ENCODE data around the gene IFITM1. TPM values are rescaled to one million over a fixed set of nuclear protein-coding genes. Genes with fewer than 3 reads are reported as not detected.

IFITM1 gene
- total and polyA plus RNA-seq, 10 donors, result 314 to 670 (median 496) TPM

DNA sequence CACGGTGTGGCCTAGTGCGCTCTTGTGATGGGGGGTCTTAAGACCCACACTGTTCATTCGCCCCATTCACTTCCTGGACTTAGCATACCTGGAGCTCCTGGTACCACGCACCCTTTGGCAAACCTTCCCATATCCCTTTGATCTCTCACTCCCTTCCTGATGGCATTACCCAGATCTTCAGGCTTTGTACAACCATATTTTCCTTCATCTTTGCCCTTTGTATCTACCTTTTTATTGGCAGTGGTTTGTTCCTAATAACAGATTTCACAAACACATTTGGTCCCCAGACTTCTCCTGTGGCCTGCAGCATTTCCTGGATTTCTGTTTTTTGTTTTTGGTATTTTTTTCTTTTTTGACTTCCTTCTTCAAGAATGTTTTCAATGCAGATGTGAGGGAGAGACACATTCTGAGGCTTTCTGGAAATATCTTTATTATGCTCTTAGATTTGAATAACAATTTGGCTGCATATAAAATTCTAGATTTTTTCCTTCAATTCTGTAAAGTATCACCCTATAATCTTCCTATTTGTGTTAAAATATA, 22.9 kb downstream of the IFITM1 start:
- Histone ChIP-seq H3K36me3 (peaks cover 0 to 1% (median 0%) of the 10 kb centered on the region in 6 donors), H3K9me3 (no peaks in the 10 kb centered on the region), H3K27ac (peak overlapping the region in 7 of 8 donors; percentile 27 to 80 (median 74)), H3K27me3 (replicated peaks in 1 of 7) (no peaks in the 10 kb centered on the region), H3K4me3 (no peak overlapping the region), H3K4me1 (peaks cover 9 to 56% (median 26%) of the 10 kb centered on the region in 6 donors)
- peak; percentile 12 for DNase-seq
- TF ChIP-seq POLR2AphosphoS5 (IDR thresholded peaks at IDR 0.05), result no peak
- TF ChIP-seq, protein P1, sequence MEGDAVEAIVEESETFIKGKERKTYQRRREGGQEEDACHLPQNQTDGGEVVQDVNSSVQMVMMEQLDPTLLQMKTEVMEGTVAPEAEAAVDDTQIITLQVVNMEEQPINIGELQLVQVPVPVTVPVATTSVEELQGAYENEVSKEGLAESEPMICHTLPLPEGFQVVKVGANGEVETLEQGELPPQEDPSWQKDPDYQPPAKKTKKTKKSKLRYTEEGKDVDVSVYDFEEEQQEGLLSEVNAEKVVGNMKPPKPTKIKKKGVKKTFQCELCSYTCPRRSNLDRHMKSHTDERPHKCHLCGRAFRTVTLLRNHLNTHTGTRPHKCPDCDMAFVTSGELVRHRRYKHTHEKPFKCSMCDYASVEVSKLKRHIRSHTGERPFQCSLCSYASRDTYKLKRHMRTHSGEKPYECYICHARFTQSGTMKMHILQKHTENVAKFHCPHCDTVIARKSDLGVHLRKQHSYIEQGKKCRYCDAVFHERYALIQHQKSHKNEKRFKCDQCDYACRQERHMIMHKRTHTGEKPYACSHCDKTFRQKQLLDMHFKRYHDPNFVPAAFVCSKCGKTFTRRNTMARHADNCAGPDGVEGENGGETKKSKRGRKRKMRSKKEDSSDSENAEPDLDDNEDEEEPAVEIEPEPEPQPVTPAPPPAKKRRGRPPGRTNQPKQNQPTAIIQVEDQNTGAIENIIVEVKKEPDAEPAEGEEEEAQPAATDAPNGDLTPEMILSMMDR (IDR thresholded peaks at IDR 0.05 in 8 of 11, conservative IDR thresholded peaks at IDR 0.05 in 3 of 11), result no peak
- intact Hi-C loops (cut with DNase I; ENCODE audit: low total_unique reads), result no loop called here
- WGBS, 5 donors, result 60 to 87% (median 83%) methylated on average over 4 of the region's 4 CpGs

DNA sequence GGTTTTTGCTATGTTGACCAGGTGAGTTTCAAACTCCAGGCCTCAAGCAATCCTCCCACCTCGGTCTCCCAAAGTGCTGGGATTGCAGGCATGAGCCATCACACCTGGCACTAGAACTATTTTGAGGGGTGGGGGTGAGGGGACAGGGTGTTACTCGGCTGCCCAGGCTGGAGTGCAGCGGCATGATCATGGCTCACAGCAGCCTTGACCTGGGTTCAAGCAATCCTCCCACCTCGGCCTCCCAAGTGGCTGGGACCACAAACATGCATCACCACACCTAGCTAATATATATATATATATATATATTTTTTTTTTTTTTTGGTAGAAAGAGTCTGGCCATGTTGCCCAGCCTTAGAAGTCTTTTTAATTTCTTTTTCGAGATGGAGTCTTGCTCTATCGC, 23.9 kb downstream of the IFITM1 start:
- H3K27me3 ChIP-seq (replicated peaks in 1 of 7), result no peaks in the 10 kb centered on the region
- no peaks in the 10 kb centered on the region for H3K36me3 ChIP-seq
- 90 to 96% (median 94%) methylated on average over 6 of the region's 6 CpGs for WGBS, 5 donors
- no peak overlapping the region for H3K4me3 ChIP-seq
- peak; percentile 33 for DNase-seq
- no peaks in the 10 kb centered on the region for H3K9me3 ChIP-seq
- intact Hi-C loops (cut with DNase I; ENCODE audit: low total_unique reads), result no loop called here
- H3K27ac ChIP-seq, result peak overlapping the region in 5 of 8 donors; percentile 27 to 75 (median 74)
- H3K4me1 ChIP-seq, result peaks cover 11 to 58% (median 31%) of the 10 kb centered on the region in 6 donors
- TF ChIP-seq, protein P1 (IDR thresholded peaks at IDR 0.05 in 8 of 11, conservative IDR thresholded peaks at IDR 0.05 in 3 of 11), result no peak
- TF ChIP-seq POLR2A (IDR thresholded peaks at IDR 0.05) (no peak), POLR2AphosphoS5 (IDR thresholded peaks at IDR 0.05) (no peak)

DNA sequence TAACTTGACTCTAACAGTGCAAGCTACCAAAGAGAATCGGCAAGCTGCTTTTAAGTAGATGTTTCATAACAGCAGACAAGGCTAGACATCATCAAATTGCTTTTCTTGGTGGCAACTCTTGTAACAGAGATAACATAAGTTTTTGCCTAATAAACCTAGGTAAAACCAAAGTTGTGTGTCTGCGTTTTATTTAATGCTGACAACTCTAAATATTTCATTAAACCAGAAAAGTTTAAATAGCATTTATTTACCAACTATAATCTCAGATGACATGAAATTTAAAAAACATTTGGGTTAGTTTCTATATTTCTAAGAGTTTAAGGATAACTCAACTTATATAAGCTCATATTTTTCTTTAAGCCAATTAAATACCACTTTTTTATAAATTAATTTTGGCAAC, 26.1 kb downstream of the IFITM1 start:
- no peak overlapping the region for H3K27ac ChIP-seq
- TF ChIP-seq POLR2AphosphoS5 (IDR thresholded peaks at IDR 0.05), result no peak
- TF ChIP-seq, protein P1 (IDR thresholded peaks at IDR 0.05 in 8 of 11, conservative IDR thresholded peaks at IDR 0.05 in 3 of 11), result no peak
- TF ChIP-seq POLR2A (IDR thresholded peaks at IDR 0.05), result no peak
- H3K4me3 ChIP-seq, result no peak overlapping the region
- peaks cover 11 to 52% (median 31%) of the 10 kb centered on the region in 6 donors for H3K4me1 ChIP-seq
- no peaks in the 10 kb centered on the region for H3K27me3 ChIP-seq (replicated peaks in 1 of 7)
- WGBS, 5 donors, result 91 to 98% (median 96%) methylated on average over 2 of the region's 2 CpGs
- no peaks in the 10 kb centered on the region for H3K9me3 ChIP-seq
- DNase-seq, result no peak
- intact Hi-C loops (cut with DNase I; ENCODE audit: low total_unique reads), result no loop called here
- no peaks in the 10 kb centered on the region for H3K36me3 ChIP-seq

DNA sequence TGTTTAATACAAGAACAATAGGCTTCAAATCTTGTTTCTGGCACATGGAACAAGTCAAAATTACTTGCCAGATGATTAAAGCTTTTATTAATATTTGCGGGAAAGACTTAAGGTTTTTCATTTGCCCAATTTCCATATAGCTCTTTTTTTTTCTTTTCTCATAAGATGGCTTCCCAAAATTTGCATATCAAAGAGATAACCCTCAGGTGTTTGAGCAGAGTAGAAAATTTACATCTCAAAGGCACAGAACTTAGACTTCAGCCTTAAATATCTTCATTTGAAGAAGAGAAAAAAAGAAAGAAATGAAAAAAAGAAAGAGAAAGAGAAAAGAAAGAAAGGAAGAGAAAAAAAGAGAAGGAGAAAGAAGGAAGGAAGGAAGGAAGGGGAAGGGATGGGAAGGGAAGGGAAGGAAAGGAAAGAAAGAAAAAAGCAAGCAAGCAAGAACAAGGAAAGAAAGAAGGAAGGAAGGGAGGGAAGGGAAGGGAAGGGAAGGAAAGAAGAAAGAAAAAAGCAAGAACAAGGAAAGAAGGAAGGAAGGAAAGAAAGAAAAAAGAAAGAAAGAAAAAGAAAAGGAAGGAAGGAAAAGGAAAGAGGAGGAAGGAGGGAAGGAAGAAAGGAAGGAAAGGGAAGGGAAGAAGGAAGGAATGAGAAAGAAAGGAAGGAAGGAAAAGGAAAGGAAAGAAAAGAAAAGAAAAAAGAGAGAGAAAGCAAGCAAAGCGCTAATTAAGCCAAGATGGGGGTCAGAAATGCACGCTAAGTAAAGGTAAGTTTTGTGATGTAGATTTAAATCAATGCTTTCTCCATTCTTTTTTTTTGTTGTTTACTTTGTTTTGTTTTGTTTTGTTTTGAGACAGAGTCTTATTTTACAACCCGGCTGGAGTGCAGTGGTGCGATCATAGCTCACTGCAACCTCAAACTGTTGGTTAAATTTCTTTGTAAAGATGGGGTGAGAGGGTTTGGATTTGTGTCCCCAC, 27.0 kb downstream of the IFITM1 start:
- H3K27ac ChIP-seq, result peak overlapping the region in 4 of 8 donors; percentile 42 to 66 (median 46)
- 67 to 89% (median 82%) methylated on average over 4 to 5 of the region's 5 CpGs for WGBS, 5 donors
- intact Hi-C loops (cut with DNase I; ENCODE audit: low total_unique reads), result no loop called here
- peaks cover 11 to 46% (median 24%) of the 10 kb centered on the region in 6 donors for H3K4me1 ChIP-seq
- TF ChIP-seq POLR2AphosphoS5 (IDR thresholded peaks at IDR 0.05) (no peak), POLR2A (IDR thresholded peaks at IDR 0.05) (no peak)
- TF ChIP-seq, protein P1 (IDR thresholded peaks at IDR 0.05 in 8 of 11, conservative IDR thresholded peaks at IDR 0.05 in 3 of 11), result no peak
- H3K27me3 ChIP-seq (replicated peaks in 1 of 7), result no peaks in the 10 kb centered on the region
- H3K9me3 ChIP-seq, result no peaks in the 10 kb centered on the region
- no peak for DNase-seq
- no peak overlapping the region for H3K4me3 ChIP-seq
- H3K36me3 ChIP-seq, result no peaks in the 10 kb centered on the region
